CD4-positive, CD25-positive, alpha-beta regulatory T cell (primary cell): ENCODE results near the gene TSPAN4. TPM values are rescaled to one million over a fixed set of nuclear protein-coding genes. Genes with fewer than 3 reads are reported as not detected.

ENCODE experiments used
- ATAC-seq, 2 donors: fragments of 150-1000 bp; cut with Tn5 transposase; one replicate each; pipeline ENCODE4 v1.10.0; 2021; ENCODE audit warnings: low read depth in 2 of 2, moderate number of reproducible peaks in 2 of 2, moderate library complexity in 1 of 2
- DNase-seq, 3 donors: peaks; one replicate each; pipeline versions ENCODE4 v3.0.0 to v3.0.0-alpha.2; 2012 to 2022; ENCODE audit warnings: mixed read lengths in 1 of 3
- H3K27ac ChIP-seq: one replicate; pipeline ENCODE4 v1.7.0; 2013; ENCODE audit warnings: mild to moderate bottlenecking, low read length; ENCODE audit not compliant: insufficient read depth, poor library complexity, severe bottlenecking
- H3K27me3 ChIP-seq: one replicate; pipeline ENCODE4 v1.7.0; 2013; ENCODE audit warnings: low read length; ENCODE audit not compliant: control insufficient read depth, insufficient read depth
- H3K36me3 ChIP-seq: one replicate; pipeline ENCODE4 v1.7.0; 2013; ENCODE audit warnings: mild to moderate bottlenecking, low read length, moderate library complexity; ENCODE audit not compliant: control insufficient read depth, insufficient read depth
- H3K4me1 ChIP-seq: 2 replicates; pipeline ENCODE4 v1.7.0; 2013; ENCODE audit warnings: mild to moderate bottlenecking, low read length; ENCODE audit not compliant: insufficient read depth, control insufficient read depth, poor library complexity, severe bottlenecking
- H3K4me3 ChIP-seq: one replicate; pipeline ENCODE4 v1.7.0; 2013; ENCODE audit warnings: low read depth, mild to moderate bottlenecking, low read length, moderate library complexity
- H3K9me3 ChIP-seq, 2 experiments: 1 replicate in 1 of 2; 2 replicates in 1 of 2; pipeline ENCODE4 v1.7.0; 2013; ENCODE audit warnings: low read length in 2 of 2, mild to moderate bottlenecking in 1 of 2, moderate library complexity in 1 of 2; ENCODE audit not compliant: control insufficient read depth in 2 of 2
- H3K27ac Mint-ChIP-seq, 3 donors: one replicate each; pipeline ENCODE4 v1.8.0; 2020 to 2022; ENCODE audit warnings: mild to moderate bottlenecking in 3 of 3, mixed read lengths in 3 of 3, moderate library complexity in 2 of 3
- H3K27me3 Mint-ChIP-seq: one replicate; pipeline ENCODE4 v1.8.0; 2022; ENCODE audit warnings: mild to moderate bottlenecking, mixed read lengths
- H3K36me3 Mint-ChIP-seq: one replicate; pipeline ENCODE4 v1.8.0; 2020; ENCODE audit warnings: mixed read lengths
- H3K4me1 Mint-ChIP-seq, 4 donors: one replicate each; pipeline ENCODE4 v1.8.0; 2020 to 2022; ENCODE audit warnings: mixed read lengths in 4 of 4, mild to moderate bottlenecking in 1 of 4
- H3K4me3 Mint-ChIP-seq, 4 donors: one replicate each; pipeline ENCODE4 v1.8.0; 2020 to 2022; ENCODE audit warnings: mild to moderate bottlenecking in 4 of 4, mixed read lengths in 4 of 4, moderate library complexity in 3 of 4
- H3K9me3 Mint-ChIP-seq, 7 donors: one replicate each; pipeline ENCODE4 v1.8.0; 2020 to 2022; ENCODE audit warnings: mixed read lengths in 7 of 7, mild to moderate bottlenecking in 3 of 7, moderate library complexity in 2 of 7
- polyA plus RNA-seq, 4 donors: library from polyadenylated mRNA; unstranded; fragments of 300-500 nt; fragmentation: Illumina TruSeq; gene quantifications; one replicate each; pipeline ENCODE4 v1.2.3, GENCODE V29; 2021
- total RNA-seq: library from RNA; stranded (reverse); gene quantifications from one replicate; pipeline ENCODE4 v1.2.3, GENCODE V29; 2022

The TSPAN4 gene
- total and polyA plus RNA-seq, 5 donors from 2014 or later: 1.2 to 2.2 (median 1.6) TPM

- no peaks in the 10 kb centered on the region for H3K9me3 ChIP-seq
- H3K4me3 ChIP-seq: no peak overlapping the region
- H3K9me3 Mint-ChIP-seq: no peaks in the 10 kb centered on the region
- peaks cover 0 to 32% (median 10%) of the 10 kb centered on the region in 4 donors for H3K4me1 Mint-ChIP-seq
- peaks cover 6% of the 10 kb centered on the region for H3K27me3 Mint-ChIP-seq
- H3K27ac Mint-ChIP-seq: no peak overlapping the region
- H3K4me1 ChIP-seq: peaks cover 30% of the 10 kb centered on the region
- DNase-seq: no peak
- H3K27ac ChIP-seq: no peak overlapping the region
- H3K4me3 Mint-ChIP-seq: peak overlapping the region; percentile 90 to 95 (median 92)
- no peak for ATAC-seq
- peaks cover 10% of the 10 kb centered on the region for H3K36me3 ChIP-seq
- H3K27me3 ChIP-seq: no peaks in the 10 kb centered on the region
- peaks cover 10% of the 10 kb centered on the region for H3K36me3 Mint-ChIP-seq
Observed at GRCh38 chr11:821512-822371, 20.9 kb upstream of the TSPAN4 start.

GRCh38 chr11:823441-824291 is 19.0 kb upstream of the TSPAN4 start:
- peaks cover 10% of the 10 kb centered on the region for H3K36me3 Mint-ChIP-seq
- Histone ChIP-seq H3K36me3 (peaks cover 10% of the 10 kb centered on the region), H3K27me3 (no peaks in the 10 kb centered on the region), H3K4me3 (no peak overlapping the region), H3K27ac (no peak overlapping the region), H3K4me1 (peaks cover 40% of the 10 kb centered on the region), H3K9me3 (no peaks in the 10 kb centered on the region)
- ATAC-seq (no peak), DNase-seq (no peak)
- peaks cover 0 to 40% (median 16%) of the 10 kb centered on the region in 4 donors for H3K4me1 Mint-ChIP-seq
- no peak overlapping the region for H3K27ac Mint-ChIP-seq
- H3K9me3 Mint-ChIP-seq: no peaks in the 10 kb centered on the region
- H3K27me3 Mint-ChIP-seq: peaks cover 19% of the 10 kb centered on the region
- peak overlapping the region in 2 of 4 donors; percentile 38 to 41 for H3K4me3 Mint-ChIP-seq

GRCh38 chr11:824292-824880 is 18.3 kb upstream of the TSPAN4 start:
- peaks cover 10% of the 10 kb centered on the region for H3K36me3 ChIP-seq
- Mint-ChIP-seq H3K27ac (no peak overlapping the region), H3K4me1 (peaks cover 0 to 46% (median 16%) of the 10 kb centered on the region in 4 donors), H3K4me3 (peak overlapping the region in 1 of 4 donors; percentile 54), H3K27me3 (peaks cover 27% of the 10 kb centered on the region), H3K9me3 (no peaks in the 10 kb centered on the region), H3K36me3 (peaks cover 10% of the 10 kb centered on the region)
- H3K4me1 ChIP-seq: peaks cover 42% of the 10 kb centered on the region
- H3K9me3 ChIP-seq: no peaks in the 10 kb centered on the region
- no peak overlapping the region for H3K27ac ChIP-seq
- ATAC-seq: no peak
- no peak overlapping the region for H3K4me3 ChIP-seq
- no peaks in the 10 kb centered on the region for H3K27me3 ChIP-seq
- DNase-seq: no peak

GRCh38 chr11:824942-825341 is 17.7 kb upstream of the TSPAN4 start:
- H3K4me3 Mint-ChIP-seq: peak overlapping the region in 2 of 4 donors; percentile 54 to 74
- no peak for ATAC-seq

GRCh38 chr11:825366-826226 is 17.1 kb upstream of the TSPAN4 start:
- Histone ChIP-seq H3K27me3 (no peaks in the 10 kb centered on the region), H3K36me3 (peaks cover 10% of the 10 kb centered on the region), H3K4me3 (no peak overlapping the region), H3K9me3 (no peaks in the 10 kb centered on the region), H3K27ac (no peak overlapping the region), H3K4me1 (peaks cover 50% of the 10 kb centered on the region)
- H3K4me3 Mint-ChIP-seq: peak overlapping the region in 1 of 4 donors; percentile 85
- H3K9me3 Mint-ChIP-seq: no peaks in the 10 kb centered on the region
- ATAC-seq: no peak
- H3K27me3 Mint-ChIP-seq: peaks cover 30% of the 10 kb centered on the region
- H3K4me1 Mint-ChIP-seq: peaks cover 0 to 54% (median 16%) of the 10 kb centered on the region in 4 donors
- no peak overlapping the region for H3K27ac Mint-ChIP-seq
- DNase-seq: no peak
- H3K36me3 Mint-ChIP-seq: peaks cover 10% of the 10 kb centered on the region

More at GRCh38 chr11:824942-825341, 17.7 kb upstream of the TSPAN4 start:
- Mint-ChIP-seq H3K4me1 (peaks cover 0 to 51% (median 16%) of the 10 kb centered on the region in 4 donors), H3K36me3 (peaks cover 10% of the 10 kb centered on the region), H3K27ac (peak overlapping the region in 1 of 3 donors; percentile 56), H3K9me3 (no peaks in the 10 kb centered on the region), H3K27me3 (peaks cover 30% of the 10 kb centered on the region)
- Histone ChIP-seq H3K4me1 (peaks cover 47% of the 10 kb centered on the region), H3K9me3 (no peaks in the 10 kb centered on the region), H3K4me3 (no peak overlapping the region), H3K27me3 (no peaks in the 10 kb centered on the region), H3K27ac (no peak overlapping the region), H3K36me3 (peaks cover 10% of the 10 kb centered on the region)
- DNase-seq: no peak

- peaks cover 31% of the 10 kb centered on the region for H3K27me3 Mint-ChIP-seq
- DNase-seq: no peak
- peak overlapping the region; percentile 77 to 91 (median 84) for H3K4me3 Mint-ChIP-seq
- no peak overlapping the region for H3K27ac Mint-ChIP-seq
- Histone ChIP-seq H3K27ac (no peak overlapping the region), H3K4me1 (peaks cover 50% of the 10 kb centered on the region), H3K27me3 (no peaks in the 10 kb centered on the region), H3K9me3 (no peaks in the 10 kb centered on the region), H3K4me3 (no peak overlapping the region), H3K36me3 (peaks cover 10% of the 10 kb centered on the region)
- H3K9me3 Mint-ChIP-seq: no peaks in the 10 kb centered on the region
- ATAC-seq: no peak
- peaks cover 0 to 50% (median 13%) of the 10 kb centered on the region in 4 donors for H3K4me1 Mint-ChIP-seq
- H3K36me3 Mint-ChIP-seq: peaks cover 10% of the 10 kb centered on the region
Observed at GRCh38 chr11:826227-826621, 16.4 kb upstream of the TSPAN4 start.

GRCh38 chr11:826836-827145 is 15.9 kb upstream of the TSPAN4 start:
- DNase-seq (peak in 1 of 3 donors; percentile 45), ATAC-seq (peak in 1 of 2 donors; percentile 7)
- H3K27ac ChIP-seq: no peak overlapping the region
- Mint-ChIP-seq H3K27me3 (peaks cover 37% of the 10 kb centered on the region), H3K4me1 (peaks cover 0 to 49% (median 12%) of the 10 kb centered on the region in 4 donors), H3K9me3 (no peaks in the 10 kb centered on the region), H3K4me3 (peak overlapping the region; percentile 77 to 91 (median 84)), H3K27ac (no peak overlapping the region), H3K36me3 (peaks cover 10% of the 10 kb centered on the region)
- no peaks in the 10 kb centered on the region for H3K27me3 ChIP-seq
- no peaks in the 10 kb centered on the region for H3K9me3 ChIP-seq
- H3K4me3 ChIP-seq: no peak overlapping the region
- H3K36me3 ChIP-seq: peaks cover 10% of the 10 kb centered on the region
- peaks cover 52% of the 10 kb centered on the region for H3K4me1 ChIP-seq
